ENCODE results near the gene NACC2.

The NACC2 gene

DNA sequence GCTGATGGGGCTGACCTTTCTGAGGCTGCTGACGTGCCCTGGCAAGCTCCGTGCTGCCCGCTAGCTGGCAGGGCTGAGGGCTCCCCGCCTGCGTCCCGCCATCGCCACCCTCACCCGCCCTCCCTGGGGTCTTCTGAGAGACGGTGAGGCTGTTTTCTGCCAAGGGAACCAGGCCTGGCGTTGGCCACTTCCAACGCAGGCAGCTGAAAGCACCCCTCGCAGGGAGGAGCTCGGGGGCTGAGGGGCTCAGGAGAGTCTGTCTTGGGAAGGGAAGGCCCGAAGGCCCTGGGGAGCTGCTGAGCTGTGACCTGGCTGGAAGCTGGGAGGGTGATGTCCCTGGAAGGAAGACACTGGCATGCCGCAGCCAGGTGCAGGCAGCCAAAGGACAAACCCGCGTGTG lies 33.3 kb upstream of the NACC2 start:
- no peak for DNase-seq (ENCODE audit: low spot score)

DNA sequence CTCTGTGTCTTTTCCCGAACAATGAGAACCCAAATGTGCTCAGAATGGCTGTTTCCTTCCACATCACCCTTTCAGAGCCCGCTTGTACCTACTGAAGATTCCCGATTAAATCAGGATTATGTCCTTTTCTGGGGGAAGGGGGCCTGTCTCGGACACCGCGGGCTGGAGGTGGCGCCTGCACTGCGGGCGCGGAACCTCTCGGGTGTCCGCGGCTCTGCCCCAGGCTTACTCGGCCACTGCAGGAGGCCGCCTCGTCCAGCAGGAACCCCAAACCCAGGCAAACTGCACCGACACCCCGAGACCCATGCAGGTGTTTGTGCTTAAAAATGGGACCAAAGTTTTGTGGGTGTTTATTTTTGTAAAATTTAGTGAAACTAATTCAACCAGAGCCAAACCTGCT lies 32.2 kb upstream of the NACC2 start:
- no peak for DNase-seq (ENCODE audit: low spot score)

- DNase-seq (ENCODE audit: low spot score) = no peak
These were observed 30.0 kb upstream of the NACC2 start for GRCh38 chr9:136124976-136125692.

GRCh38 chr9:136122425-136123383 lies 27.6 kb upstream of the NACC2 start:
- peak; percentile 91 for DNase-seq (ENCODE audit: low spot score)

DNA sequence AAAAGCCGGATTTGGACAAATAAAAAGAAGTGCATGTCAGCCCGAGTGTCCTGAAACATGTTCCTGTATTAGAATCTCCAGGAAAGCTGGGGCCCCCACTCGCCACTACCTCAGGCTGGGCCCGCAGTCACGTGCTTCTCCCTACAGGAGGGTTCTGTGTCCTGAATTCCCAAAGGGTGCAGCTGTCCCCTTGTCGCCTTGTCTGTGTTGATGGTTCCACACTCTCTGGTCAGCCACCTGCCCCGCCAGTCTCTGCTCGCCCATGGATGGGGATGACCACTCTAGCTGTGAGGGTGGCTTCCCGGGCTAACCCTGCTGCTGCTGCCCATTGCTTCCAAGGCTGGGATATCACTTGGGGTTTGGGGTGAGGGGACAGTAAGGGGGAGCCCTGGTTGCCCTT lies 26.7 kb upstream of the NACC2 start:
- no peak for DNase-seq (ENCODE audit: low spot score)

DNA sequence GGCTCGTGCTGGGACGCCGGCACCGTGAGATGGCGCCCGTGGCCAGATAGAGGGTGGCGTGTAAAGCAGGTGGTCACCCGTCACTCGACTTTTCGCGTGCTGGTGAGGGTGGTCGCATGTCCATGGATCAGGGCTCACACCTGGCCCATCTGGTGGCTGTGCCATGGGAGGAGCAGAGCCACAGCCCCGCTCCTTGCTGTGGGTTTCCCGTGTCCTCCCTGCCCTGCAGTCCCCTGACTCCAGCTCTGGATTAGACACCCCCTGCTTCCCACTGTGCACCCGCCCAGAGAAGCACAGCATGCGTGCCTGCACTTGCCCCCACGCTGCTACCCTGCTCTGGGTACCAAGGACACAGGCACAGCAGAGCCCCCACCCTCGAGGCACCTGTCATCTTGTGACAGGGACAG lies 25.4 kb upstream of the NACC2 start:
- no peak for DNase-seq (ENCODE audit: low spot score)

- DNase-seq (ENCODE audit: low spot score) = no peak
These were observed 24.8 kb upstream of the NACC2 start for GRCh38 chr9:136119883-136120393.

- DNase-seq (ENCODE audit: low spot score) = peak; percentile 77
These were observed 24.2 kb upstream of the NACC2 start for GRCh38 chr9:136119061-136119882.

DNA sequence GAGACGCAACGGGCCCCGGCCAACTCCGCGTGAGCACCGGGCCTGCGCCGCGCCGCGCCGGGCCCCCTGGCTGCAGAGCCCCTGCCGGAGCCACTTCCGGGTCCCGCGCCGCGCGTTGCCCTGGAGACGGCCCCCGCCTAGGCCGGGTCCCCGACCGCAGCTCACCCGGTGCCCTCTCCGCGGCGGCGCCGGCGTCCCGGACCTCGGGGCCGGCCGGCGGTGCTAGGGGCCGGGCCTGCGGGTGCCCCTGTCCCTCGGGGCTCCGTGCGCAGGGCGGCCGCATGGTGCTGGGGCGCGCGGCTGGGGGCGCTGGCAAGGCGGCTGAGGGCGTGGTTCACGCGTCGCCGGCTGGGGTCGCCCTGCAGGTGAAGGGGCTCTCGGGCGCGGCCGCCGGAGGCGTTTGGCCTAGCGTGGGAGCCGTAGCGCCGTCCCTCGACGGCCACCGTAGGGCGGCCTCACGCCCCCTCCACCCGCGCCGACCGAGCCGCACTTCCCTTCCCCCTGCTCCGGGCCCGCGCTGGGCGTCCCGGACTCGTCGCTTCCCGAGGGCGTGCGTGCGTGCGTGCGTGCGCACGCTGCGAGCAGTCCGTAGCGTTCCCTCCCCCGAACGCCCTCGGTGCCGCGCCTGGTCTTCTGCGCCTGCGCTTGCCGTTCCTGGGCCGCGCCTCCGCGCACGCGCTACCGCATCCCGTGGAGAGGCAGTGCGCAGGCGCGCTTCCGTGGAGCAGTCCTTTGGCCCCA lies 23.4 kb upstream of the NACC2 start, which contains the start of gene TMEM250:
Gene TMEM250 (minus strand): TSS at position 556 of the 741 bp plus-strand sequence. CDS start 1,975 bp downstream, outside the sequence.
- DNase-seq (ENCODE audit: low spot score) = peak; percentile 98

DNA sequence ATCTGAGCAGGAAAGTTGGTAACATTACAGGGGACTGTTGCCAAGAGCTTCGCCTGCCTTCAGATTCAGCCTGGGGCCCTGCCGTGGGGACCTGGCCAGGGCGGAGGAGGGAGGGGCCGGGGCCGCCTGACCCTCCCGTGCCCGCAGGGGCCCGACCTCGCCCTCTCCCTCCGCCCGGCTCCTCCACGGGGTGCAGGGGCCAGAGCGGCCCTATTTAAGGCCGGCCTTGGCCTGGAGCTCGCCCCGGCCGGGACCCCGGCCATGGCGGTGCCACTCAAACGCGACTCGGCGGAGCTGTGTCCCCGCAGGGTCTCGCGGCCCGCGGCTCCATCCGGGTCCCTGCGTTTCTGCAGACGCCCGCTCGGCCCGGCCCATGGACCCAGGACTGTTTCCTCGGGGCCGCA lies 22.8 kb upstream of the NACC2 start:
- no peak for DNase-seq (ENCODE audit: low spot score)

GRCh38 chr9:136117291-136117915 lies 22.3 kb upstream of the NACC2 start:
- no peak for DNase-seq (ENCODE audit: low spot score)

- no peak for DNase-seq (ENCODE audit: low spot score)
These were observed 21.4 kb upstream of the NACC2 start for GRCh38 chr9:136116360-136117098.

- DNase-seq (ENCODE audit: low spot score) = no peak
These were observed 20.7 kb upstream of the NACC2 start for GRCh38 chr9:136115641-136116359.

- no peak for DNase-seq (ENCODE audit: low spot score)
These were observed 20.1 kb upstream of the NACC2 start for GRCh38 chr9:136115206-136115605.

DNA sequence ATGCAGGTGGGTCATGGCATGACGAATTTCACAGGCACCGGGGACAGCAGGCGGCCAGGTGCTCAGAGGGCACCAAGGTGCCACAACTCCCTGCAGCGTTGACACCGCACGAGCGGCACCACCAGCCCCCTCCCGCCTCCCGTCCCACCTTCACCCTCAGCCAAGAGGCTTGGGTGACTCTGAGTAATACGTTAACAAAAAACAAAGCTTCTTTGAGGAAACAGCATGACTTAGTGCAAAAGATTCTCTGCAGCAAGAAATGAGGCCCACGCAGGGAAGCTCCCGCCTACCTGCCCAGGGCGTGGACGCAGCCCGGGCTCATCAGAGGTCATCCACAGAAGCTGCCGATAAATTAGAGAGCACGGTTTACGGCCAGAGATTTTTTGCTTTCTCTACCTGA lies 19.5 kb upstream of the NACC2 start:
- DNase-seq (ENCODE audit: low spot score) = no peak

DNA sequence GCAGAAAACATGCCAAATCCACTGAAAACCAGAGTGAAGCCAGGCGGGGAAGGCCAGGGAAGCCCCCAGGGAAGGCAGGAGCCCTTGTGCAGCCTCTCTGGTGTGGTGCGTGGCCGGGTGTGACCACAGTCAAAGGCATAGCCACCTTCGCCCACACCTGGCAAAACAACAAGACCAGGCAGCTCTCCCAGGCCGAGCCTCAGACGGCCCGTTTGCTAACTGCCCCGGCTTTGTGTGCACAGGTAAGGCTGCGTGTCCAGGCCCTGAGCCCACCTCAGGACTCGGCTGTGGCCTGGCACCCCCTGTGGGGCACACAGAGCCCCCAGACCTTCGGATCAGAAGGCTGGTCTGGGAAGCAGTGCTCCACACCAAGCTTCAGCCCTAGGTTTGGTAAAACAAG lies 17.5 kb upstream of the NACC2 start:
- DNase-seq (ENCODE audit: low spot score) = no peak

GRCh38 chr9:136111910-136112309 lies 16.8 kb upstream of the NACC2 start:
- DNase-seq (ENCODE audit: low spot score) = no peak

GRCh38 chr9:136111190-136111589 lies 16.1 kb upstream of the NACC2 start:
- no peak for DNase-seq (ENCODE audit: low spot score)

Data from HuH-7.5 (cell line).